22Rv1 (cell line): ENCODE measurements around the gene MED12L.

Source experiments
- CTCF ChIP-seq: fragments of 450-650 bp; IDR thresholded peaks from 2 replicates; pipeline ENCODE4 v1.5.1; 2017; ENCODE audit warnings: mild to moderate bottlenecking
- ZFX ChIP-seq: fragments of 450-650 bp; IDR thresholded peaks from 2 replicates; pipeline ENCODE4 v1.6.1; 2017; ENCODE audit warnings: antibody characterized with exemption, borderline replicate concordance

- TF ChIP-seq CTCF, result no peak
- TF ChIP-seq ZFX, result no peak
These were observed 322.5 kb downstream of the MED12L start for GRCh38 chr3:151407928-151408327.
